ENCODE results near the gene ZNF184. TPM values are rescaled to one million over a fixed set of nuclear protein-coding genes. Genes with fewer than 3 reads are reported as not detected.
"Not testable (repeated sequence)": the region's sequence is repeated elsewhere in the genome, so short reads cannot be mapped to it uniquely, and the experiment has no call there.

Gene ZNF184
- total RNA-seq, 1 experiment from 2014 or later, result 24.1 TPM

- H3K36me3 ChIP-seq, result peaks cover 96% of the 10 kb centered on the region
- H3K4me3 ChIP-seq, result no peak overlapping the region
- peaks cover 100% of the 10 kb centered on the region for H3K9me3 ChIP-seq
- H3K27me3 ChIP-seq, result no peaks in the 10 kb centered on the region
- no peak for DNase-seq
These were observed 20.4 kb downstream of the ZNF184 start for GRCh38 chr6:27452496-27452897.

- Histone ChIP-seq H3K27me3 (no peaks in the 10 kb centered on the region), H3K4me3 (no peak overlapping the region), H3K9me3 (peaks cover 97% of the 10 kb centered on the region), H3K36me3 (peaks cover 89% of the 10 kb centered on the region)
- DNase-seq, result no peak
These were observed 21.1 kb downstream of the ZNF184 start for GRCh38 chr6:27451660-27452390.

- Histone ChIP-seq H3K9me3 (peaks cover 77% of the 10 kb centered on the region), H3K4me3 (no peak overlapping the region), H3K36me3 (peaks cover 55% of the 10 kb centered on the region), H3K27me3 (no peaks in the 10 kb centered on the region)
- no peak for DNase-seq
These were observed 24.4 kb downstream of the ZNF184 start for GRCh38 chr6:27448456-27448855.

- peaks cover 27% of the 10 kb centered on the region for H3K9me3 ChIP-seq
These were observed 30.0 kb downstream of the ZNF184 start for GRCh38 chr6:27442932-27443331.

GRCh38 chr6:27441001-27441400, 31.9 kb downstream of the ZNF184 start:
- Histone ChIP-seq H3K36me3 (no peaks in the 10 kb centered on the region; the same call in 1 of the 2 replicates), H3K9me3 (peaks cover 15% of the 10 kb centered on the region), H3K4me3 (no peak overlapping the region), H3K27me3 (no peaks in the 10 kb centered on the region)
- DNase-seq, result no peak

More at GRCh38 chr6:27442932-27443331, 30.0 kb downstream of the ZNF184 start:
- H3K4me3 ChIP-seq, result no peak overlapping the region
- peaks cover 2% of the 10 kb centered on the region; the same call in 1 of the 2 replicates for H3K36me3 ChIP-seq
- no peak for DNase-seq
- H3K27me3 ChIP-seq, result no peaks in the 10 kb centered on the region

- Histone ChIP-seq H3K9me3 (peaks cover 11% of the 10 kb centered on the region; the same call in 1 of the 2 replicates), H3K27me3 (no peaks in the 10 kb centered on the region), H3K4me3 (no peak overlapping the region), H3K36me3 (no peaks in the 10 kb centered on the region)
- no peak for DNase-seq
These were observed 33.5 kb downstream of the ZNF184 start for GRCh38 chr6:27439371-27439770.

- Histone ChIP-seq H3K4me3 (no peak overlapping the region), H3K27me3 (no peaks in the 10 kb centered on the region), H3K9me3 (peaks cover 7% of the 10 kb centered on the region; the same call in 1 of the 2 replicates), H3K36me3 (no peaks in the 10 kb centered on the region)
- DNase-seq, result no peak
These were observed 39.2 kb downstream of the ZNF184 start for GRCh38 chr6:27433714-27434113.

- DNase-seq, result no peak
- Histone ChIP-seq H3K36me3 (no peaks in the 10 kb centered on the region), H3K9me3 (peaks cover 5% of the 10 kb centered on the region), H3K4me3 (no peak overlapping the region), H3K27me3 (no peaks in the 10 kb centered on the region)
These were observed 43.9 kb downstream of the ZNF184 start for GRCh38 chr6:27428966-27429365.

- H3K27me3 ChIP-seq, result no peaks in the 10 kb centered on the region
- peaks cover 5% of the 10 kb centered on the region for H3K9me3 ChIP-seq
These were observed 44.4 kb downstream of the ZNF184 start for GRCh38 chr6:27428502-27428901.

GRCh38 chr6:27426045-27426620, 46.8 kb downstream of the ZNF184 start:
- Histone ChIP-seq H3K9me3 (peaks cover 3% of the 10 kb centered on the region), H3K4me3 (no peak overlapping the region), H3K27me3 (no peaks in the 10 kb centered on the region), H3K36me3 (no peaks in the 10 kb centered on the region)
- no peak for DNase-seq

More at GRCh38 chr6:27428502-27428901, 44.4 kb downstream of the ZNF184 start:
- no peak overlapping the region for H3K4me3 ChIP-seq
- no peak for DNase-seq
- no peaks in the 10 kb centered on the region for H3K36me3 ChIP-seq

- H3K36me3 ChIP-seq, H3K9me3 ChIP-seq, H3K4me3 ChIP-seq, H3K27me3 ChIP-seq, DNase-seq: not testable (repeated sequence)
These were observed 48.1 kb downstream of the ZNF184 start for GRCh38 chr6:27424851-27425250.

GRCh38 chr6:27422651-27423332, 50.1 kb downstream of the ZNF184 start:
- H3K9me3 ChIP-seq, result peaks cover 3% of the 10 kb centered on the region
- H3K27me3 ChIP-seq, result no peaks in the 10 kb centered on the region
- H3K36me3 ChIP-seq, result no peaks in the 10 kb centered on the region
- H3K4me3 ChIP-seq, result no peak overlapping the region
- no peak for DNase-seq

GRCh38 chr6:27419363-27419762, 53.5 kb downstream of the ZNF184 start:
- Histone ChIP-seq H3K27me3 (no peaks in the 10 kb centered on the region), H3K36me3 (no peaks in the 10 kb centered on the region), H3K9me3 (peaks cover 14% of the 10 kb centered on the region), H3K4me3 (no peak overlapping the region)
- DNase-seq, result no peak

GRCh38 chr6:27415898-27416297, 57.0 kb downstream of the ZNF184 start:
- no peak overlapping the region for H3K4me3 ChIP-seq
- H3K36me3 ChIP-seq, result no peaks in the 10 kb centered on the region
- peaks cover 13% of the 10 kb centered on the region; the same call in 1 of the 2 replicates for H3K9me3 ChIP-seq
- no peak for DNase-seq
- H3K27me3 ChIP-seq, result no peaks in the 10 kb centered on the region

GRCh38 chr6:27414996-27415395, 57.9 kb downstream of the ZNF184 start:
- Histone ChIP-seq H3K9me3 (peaks cover 13% of the 10 kb centered on the region; the same call in 1 of the 2 replicates), H3K36me3 (no peaks in the 10 kb centered on the region), H3K4me3 (no peak overlapping the region), H3K27me3 (no peaks in the 10 kb centered on the region; the same call in 1 of the 2 replicates)
- DNase-seq, result no peak

- DNase-seq, result no peak
- Histone ChIP-seq H3K36me3 (no peaks in the 10 kb centered on the region), H3K9me3 (peaks cover 13% of the 10 kb centered on the region; the same call in 1 of the 2 replicates), H3K27me3 (no peaks in the 10 kb centered on the region; the same call in 1 of the 2 replicates), H3K4me3 (no peak overlapping the region)
These were observed 58.6 kb downstream of the ZNF184 start for GRCh38 chr6:27414300-27414699.

GRCh38 chr6:27407153-27407814, 65.6 kb downstream of the ZNF184 start:
- peaks cover 6% of the 10 kb centered on the region for H3K36me3 ChIP-seq
- no peak overlapping the region for H3K4me3 ChIP-seq
- peaks cover 19% of the 10 kb centered on the region for H3K9me3 ChIP-seq
- DNase-seq, result no peak
- no peaks in the 10 kb centered on the region; the same call in 1 of the 2 replicates for H3K27me3 ChIP-seq

Data from MG63 (cell line).